HCT116 (cell line): Measurements from ENCODE around the gene CORO6. TPM values are rescaled to one million over a fixed set of nuclear protein-coding genes. Genes with fewer than 3 reads are reported as not detected.

ENCODE experiments used
- ATAC-seq: fragments of 200-7000 bp; cut with Tn5 transposase; 2 replicates; pipeline ENCODE4 v1.9.1; 2020; ENCODE audit warnings: mild to moderate bottlenecking, moderate library complexity
- BruUV-seq: library from RNA; stranded (reverse); fragments of 400-500 nt; replicated peaks from 2 replicates; lab custom pipeline; 2021; lab: Mats Ljungman, UMichigan
- CTCF ChIA-PET: fragments of 300-600 bp; sonication (Branson Sonifier 250); formaldehyde crosslinking; loops from one replicate; lab custom pipeline; 2021; ENCODE audit warnings: antibody characterized with exemption; lab: Charles Lee
- POLR2A ChIA-PET: fragments of 300-600, 350-600 bp; sonication (Branson Sonifier 250); formaldehyde crosslinking; loops from one replicate; lab custom pipeline; 2021; ENCODE audit warnings: antibody characterized with exemption; lab: Charles Lee
- RAD21 ChIA-PET, 2 experiments: fragments of 300-600 bp; sonication (Branson Sonifier 250); formaldehyde crosslinking; loops; one replicate each; lab custom pipeline; 2023; ENCODE audit warnings: low total read pairs in 2 of 2; ENCODE audit not compliant: uncharacterized antibody in 2 of 2, unreplicated experiment in 2 of 2, low non-redundant PET in 1 of 2; lab: Charles Lee
- DNase-seq: peaks from one replicate; pipeline ENCODE4 v3.0.0-alpha.2; 2010; ENCODE audit warnings: low read depth, low spot score
- H2AFZ ChIP-seq: fragments of 200-600 bp; shearing (Covaris generic), sonication (generic); 2 replicates; pipeline ENCODE4 v1.6.1; 2017; ENCODE audit warnings: low read depth, mixed run types, mixed read lengths, antibody characterized with exemption, low read length; ENCODE audit not compliant: poor library complexity, severe bottlenecking
- H3K27ac ChIP-seq: 2 replicates; pipeline ENCODE4 v1.5.1; 2012; ENCODE audit warnings: low read depth, low read length
- H3K27me3 ChIP-seq: fragments of 200-600 bp; sonication (generic); 2 replicates; pipeline ENCODE4 v1.6.1; 2016; ENCODE audit warnings: mixed run types, low read length, mixed read lengths; ENCODE audit not compliant: insufficient read depth
- H3K36me3 ChIP-seq, 2 experiments: fragments of 200-500 bp in 1 of 2; fragments of 200-600 bp in 1 of 2; sonication (Bioruptor generic) in 1 of 2; sonication (generic) in 1 of 2; 2 replicates each; pipeline versions ENCODE4 v1.5.1 to v1.6.1; 2014 to 2016; ENCODE audit warnings: low read length in 2 of 2, inconsistent platforms in 1 of 2, mixed read lengths in 1 of 2, mixed run types in 1 of 2; ENCODE audit not compliant: insufficient read depth in 2 of 2, control insufficient read depth in 1 of 2
- H3K4me1 ChIP-seq, 2 experiments: fragments of 200-600 bp in 1 of 2; sonication (generic) in 1 of 2; 2 replicates each; pipeline versions ENCODE4 v1.5.1 to v1.6.1; 2012 to 2017; ENCODE audit warnings: low read length in 2 of 2, inconsistent platforms in 1 of 2, mild to moderate bottlenecking in 1 of 2, mixed read lengths in 1 of 2, mixed run types in 1 of 2, moderate library complexity in 1 of 2; ENCODE audit not compliant: insufficient read depth in 2 of 2, control insufficient read depth in 1 of 2
- H3K4me2 ChIP-seq: fragments of 200-600 bp; sonication (generic); 2 replicates; pipeline ENCODE4 v1.6.1; 2017; ENCODE audit warnings: mixed run types, low read length, mixed read lengths
- H3K4me3 ChIP-seq, 2 experiments: fragments of 200-600 bp in 1 of 2; sonication (generic) in 1 of 2; replicated peaks in 1 of 2; 2 replicates each; pipeline ENCODE4 v1.5.1; 2011 to 2016; ENCODE audit warnings: low read length in 2 of 2, control low read depth in 1 of 2, low read depth in 1 of 2, mild to moderate bottlenecking in 1 of 2, mixed read lengths in 1 of 2, mixed run types in 1 of 2
- H3K79me2 ChIP-seq: fragments of 200-600 bp; sonication (generic); 2 replicates; pipeline ENCODE4 v1.6.1; 2017; ENCODE audit warnings: mild to moderate bottlenecking, mixed run types, low read length, moderate library complexity, mixed read lengths; ENCODE audit not compliant: insufficient read depth
- H3K9ac ChIP-seq: fragments of 200-600 bp; sonication (generic); 2 replicates; pipeline ENCODE4 v1.6.1; 2016; ENCODE audit warnings: low read length, mixed read lengths
- H3K9me2 ChIP-seq: fragments of 200-600 bp; sonication (generic), shearing (Covaris generic); 2 replicates; pipeline ENCODE4 v1.6.1; 2017; ENCODE audit warnings: mixed run types, mild to moderate bottlenecking, moderate library complexity; ENCODE audit not compliant: insufficient read depth
- H3K9me3 ChIP-seq, 2 experiments: fragments of 200-500 bp in 1 of 2; fragments of 200-600 bp in 1 of 2; sonication (Bioruptor generic) in 1 of 2; sonication (generic) in 1 of 2; 2 replicates each; pipeline ENCODE4 v1.6.1; 2014 to 2017; ENCODE audit warnings: low read length in 2 of 2, mixed read lengths in 2 of 2, inconsistent platforms in 1 of 2, low read depth in 1 of 2, mild to moderate bottlenecking in 1 of 2, mixed run types in 1 of 2, moderate library complexity in 1 of 2; ENCODE audit not compliant: control insufficient read depth in 1 of 2, insufficient read depth in 1 of 2
- H4K20me1 ChIP-seq: fragments of 200-600 bp; sonication (generic), shearing (Covaris generic); 2 replicates; pipeline ENCODE4 v1.6.1; 2017; ENCODE audit warnings: mixed run types, mild to moderate bottlenecking, moderate library complexity; ENCODE audit not compliant: insufficient read depth
- CBX3 ChIP-seq: IDR thresholded peaks from 2 replicates; pipeline ENCODE4 v1.6.1; 2012; ENCODE audit warnings: low read depth
- ELF1 ChIP-seq: IDR thresholded peaks from 2 replicates; pipeline ENCODE4 v1.6.1; 2012; ENCODE audit warnings: low read depth, borderline replicate concordance
- EZH2 ChIP-seq: fragments of 200-600 bp; sonication (generic); IDR thresholded peaks from 2 replicates; pipeline ENCODE4 v1.6.1; 2017; ENCODE audit warnings: antibody characterized with exemption, mixed run types
- EZH2phosphoT487 ChIP-seq: fragments of 200-600 bp; IDR thresholded peaks from 2 replicates; pipeline ENCODE4 v1.6.1; 2018; ENCODE audit warnings: antibody characterized with exemption, borderline replicate concordance
- FOSL1 ChIP-seq: IDR thresholded peaks from 2 replicates; pipeline ENCODE4 v1.6.1; 2012; ENCODE audit warnings: low read depth
- JUND ChIP-seq: IDR thresholded peaks from 2 replicates; pipeline ENCODE4 v1.6.1; 2012
- POLR2A ChIP-seq: IDR thresholded peaks from 2 replicates; pipeline ENCODE4 v1.7.0; 2011; ENCODE audit warnings: borderline replicate concordance; ENCODE audit not compliant: insufficient read depth, insufficient read length; ENCODE audit errors: extremely low read depth
- SP1 ChIP-seq: IDR thresholded peaks from 2 replicates; pipeline ENCODE4 v1.6.1; 2012; ENCODE audit warnings: low read depth
- ZFX ChIP-seq: fragments of 450-650 bp; IDR thresholded peaks from 2 replicates; pipeline ENCODE4 v1.6.1; 2017
- intact Hi-C: fragments of 100-400 bp; cut with micrococcal nuclease; formaldehyde crosslinking; loops from 2 replicates; pipeline ENCODE4 v1.10.0; 2022
- total RNA-seq: library from RNA; stranded (reverse); gene quantifications from one replicate; pipeline ENCODE4 v1.2.1, GENCODE V29; 2021; ENCODE audit not compliant: unreplicated experiment

CORO6 gene
- total RNA-seq, 1 experiment from 2014 or later: 8.7 TPM

DNA sequence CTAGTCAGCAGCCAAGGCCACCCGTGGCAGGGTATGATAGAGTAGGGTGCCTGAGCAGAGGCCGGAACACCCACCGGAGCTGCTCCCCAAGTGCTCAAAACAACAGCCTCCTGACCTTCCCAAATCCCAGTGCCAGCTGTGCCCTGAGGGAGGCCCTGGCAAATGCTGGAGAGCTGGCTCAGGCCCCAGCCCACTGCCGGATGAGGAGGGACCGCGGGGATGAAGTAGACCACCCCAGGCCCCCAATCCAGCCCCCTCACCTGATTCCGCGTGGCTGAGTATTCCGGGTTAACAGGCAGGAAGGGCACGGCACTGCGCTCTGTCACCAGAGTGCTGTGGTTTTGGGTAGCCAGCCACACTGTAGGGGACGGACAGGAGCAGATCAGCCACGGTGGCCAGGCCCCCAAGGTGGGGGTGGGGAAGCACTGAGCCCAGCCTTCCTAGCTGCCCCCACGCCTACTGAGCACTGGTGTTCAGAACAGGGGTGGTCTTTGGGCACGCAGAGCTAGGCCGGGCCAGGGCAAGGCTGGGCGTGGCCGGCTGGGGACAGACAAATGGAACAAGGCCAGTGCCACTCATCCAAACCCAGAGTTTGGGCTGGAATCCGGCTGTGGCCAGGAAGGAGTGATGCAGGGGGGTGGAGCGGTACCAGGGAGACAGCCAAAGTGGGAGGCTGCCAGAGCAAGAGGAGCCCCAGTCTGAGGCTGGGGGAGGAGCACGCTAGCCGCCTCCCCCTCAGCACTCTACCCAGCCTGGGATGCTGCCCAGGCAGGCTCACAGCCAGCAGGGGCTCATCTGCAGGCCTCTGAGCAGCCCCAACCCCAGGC lies 45.1 kb downstream of the CORO6 start:
- Histone ChIP-seq H3K9me3 (no peaks in the 10 kb centered on the region), H3K27ac (no peak overlapping the region), H4K20me1 (no peaks in the 10 kb centered on the region), H2AFZ (no peak overlapping the region), H3K79me2 (no peaks in the 10 kb centered on the region; the same call in 1 of the 2 replicates), H3K9me2 (no peaks in the 10 kb centered on the region), H3K9ac (no peak overlapping the region), H3K4me1 (peaks cover 0 to 14% of the 10 kb centered on the region in 2 experiments; a peak in 2 of 4 replicates), H3K36me3 (peaks cover 9 to 10% of the 10 kb centered on the region in 2 experiments; a peak in 2 of 4 replicates), H3K27me3 (no peaks in the 10 kb centered on the region), H3K4me3 (no peak overlapping the region), H3K4me2 (no peak overlapping the region)
- CTCF ChIA-PET: interaction anchor here (1.5 to 6.0 kb wide), 3 partner anchors 11 to 62 kb away, joined by 3 to 38 read pairs (median 4); partner anchors contain the start of genes ABHD15 and ANKRD13B
- POLR2A ChIA-PET: no interaction called here
- no TSS peak for BruUV-seq
- no peak for TF ChIP-seq CBX3
- no peak for TF ChIP-seq ELF1
- TF ChIP-seq POLR2A: no peak
- intact Hi-C loops: no loop called here
- RAD21 ChIA-PET: no interaction called here
- DNase-seq (no peak), ATAC-seq (no peak)

DNA sequence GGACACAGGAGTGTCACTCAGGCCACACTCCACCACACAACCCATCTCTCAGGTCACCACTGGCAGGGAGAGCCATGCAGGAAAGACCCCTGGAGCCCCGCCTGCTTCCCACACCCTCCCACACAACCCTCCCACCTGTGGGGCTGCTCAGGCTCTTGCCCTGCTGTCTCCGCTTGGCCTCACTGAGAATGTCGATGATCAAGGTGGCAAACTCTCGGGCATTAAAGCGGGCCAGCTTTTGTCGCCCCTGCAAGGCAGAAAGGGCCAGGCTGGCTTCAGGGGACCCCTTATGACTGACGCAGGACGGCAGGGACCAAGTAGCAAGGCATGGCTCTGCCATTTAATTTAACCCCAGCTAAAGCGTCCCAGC lies 45.7 kb downstream of the CORO6 start:
- RAD21 ChIA-PET: no interaction called here
- TF ChIP-seq JUND (no peak), POLR2A (no peak), EZH2phosphoT487 (no peak), FOSL1 (no peak), SP1 (no peak), EZH2 (no peak), ZFX (no peak)
- Histone ChIP-seq H3K36me3 (peaks cover 9 to 10% of the 10 kb centered on the region in 2 experiments; a peak in 2 of 4 replicates), H3K27me3 (no peaks in the 10 kb centered on the region), H3K9me2 (no peaks in the 10 kb centered on the region), H3K27ac (no peak overlapping the region), H3K4me1 (peaks cover 0 to 14% of the 10 kb centered on the region in 2 experiments; a peak in 2 of 4 replicates), H3K9ac (no peak overlapping the region), H3K79me2 (no peaks in the 10 kb centered on the region), H3K9me3 (no peaks in the 10 kb centered on the region), H3K4me3 (no peak overlapping the region), H2AFZ (no peak overlapping the region), H4K20me1 (no peaks in the 10 kb centered on the region), H3K4me2 (no peak overlapping the region)
- ATAC-seq (no peak), DNase-seq (no peak)
- BruUV-seq: no TSS peak
- POLR2A ChIA-PET: no interaction called here
- CTCF ChIA-PET: interaction anchor here (2.1 to 6.0 kb wide), 2 partner anchors 11 to 15 kb away, joined by 4 to 38 read pairs; partner anchors contain the start of genes ABHD15 and ANKRD13B
- intact Hi-C loops: no loop called here
